Dermis lymphatic vessel endothelial cell (primary cell): ENCODE results near the gene ATF2. TPM values are rescaled to one million over a fixed set of nuclear protein-coding genes. Genes with fewer than 3 reads are reported as not detected.

Experiments
- total RNA-seq: library from RNA; depleted of rRNA; stranded (reverse); fragments of >200 nt; gene quantifications from 2 replicates; pipeline ENCODE4 v1.2.1, GENCODE V29; 2014

The ATF2 gene, protein sequence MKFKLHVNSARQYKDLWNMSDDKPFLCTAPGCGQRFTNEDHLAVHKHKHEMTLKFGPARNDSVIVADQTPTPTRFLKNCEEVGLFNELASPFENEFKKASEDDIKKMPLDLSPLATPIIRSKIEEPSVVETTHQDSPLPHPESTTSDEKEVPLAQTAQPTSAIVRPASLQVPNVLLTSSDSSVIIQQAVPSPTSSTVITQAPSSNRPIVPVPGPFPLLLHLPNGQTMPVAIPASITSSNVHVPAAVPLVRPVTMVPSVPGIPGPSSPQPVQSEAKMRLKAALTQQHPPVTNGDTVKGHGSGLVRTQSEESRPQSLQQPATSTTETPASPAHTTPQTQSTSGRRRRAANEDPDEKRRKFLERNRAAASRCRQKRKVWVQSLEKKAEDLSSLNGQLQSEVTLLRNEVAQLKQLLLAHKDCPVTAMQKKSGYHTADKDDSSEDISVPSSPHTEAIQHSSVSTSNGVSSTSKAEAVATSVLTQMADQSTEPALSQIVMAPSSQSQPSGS
- total RNA-seq = 40.9 and 48.5 TPM in 2 replicates

DNA sequence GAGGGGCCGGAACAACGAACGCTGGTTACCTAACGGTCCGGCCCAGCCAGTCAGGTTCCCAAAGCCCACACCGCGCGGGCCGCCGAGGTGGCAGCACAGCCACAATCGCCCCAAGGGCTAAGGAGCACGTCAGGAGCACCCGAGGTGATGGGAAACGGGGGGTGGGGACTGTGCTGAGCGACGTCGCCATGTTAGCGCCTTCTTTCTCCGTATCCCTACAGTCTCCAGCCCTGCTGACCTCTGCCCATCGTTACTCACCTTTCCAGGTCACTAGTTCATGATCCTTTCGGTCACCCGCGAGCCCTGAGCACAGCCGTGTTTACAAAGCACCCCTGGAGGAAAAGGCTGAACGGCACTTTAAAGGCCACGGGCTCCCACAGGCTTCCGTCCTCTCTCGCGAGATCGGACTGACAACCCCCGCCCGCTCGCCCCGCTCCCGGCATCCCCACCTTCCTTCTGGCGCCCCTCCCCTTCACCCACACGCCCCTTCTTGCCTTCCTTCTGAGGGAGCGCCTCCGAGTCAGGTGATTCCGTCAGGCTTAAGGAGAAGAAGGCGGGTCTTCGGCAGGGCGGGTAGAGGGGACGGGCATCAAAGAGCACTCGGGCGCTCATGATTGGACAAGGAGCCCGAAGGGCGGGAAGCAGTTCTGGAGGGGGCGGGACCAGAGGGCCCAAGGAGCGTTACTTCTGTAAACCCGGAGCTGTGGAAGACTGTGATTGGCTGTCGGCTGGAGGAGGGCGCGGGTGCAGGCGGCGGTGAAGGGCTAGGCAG is at the start of gene ATF2:
Gene ATF2 (minus strand): TSS at position 412 of the 772 bp plus-strand sequence. CDS start 31,760 bp downstream, outside the sequence.

DNA sequence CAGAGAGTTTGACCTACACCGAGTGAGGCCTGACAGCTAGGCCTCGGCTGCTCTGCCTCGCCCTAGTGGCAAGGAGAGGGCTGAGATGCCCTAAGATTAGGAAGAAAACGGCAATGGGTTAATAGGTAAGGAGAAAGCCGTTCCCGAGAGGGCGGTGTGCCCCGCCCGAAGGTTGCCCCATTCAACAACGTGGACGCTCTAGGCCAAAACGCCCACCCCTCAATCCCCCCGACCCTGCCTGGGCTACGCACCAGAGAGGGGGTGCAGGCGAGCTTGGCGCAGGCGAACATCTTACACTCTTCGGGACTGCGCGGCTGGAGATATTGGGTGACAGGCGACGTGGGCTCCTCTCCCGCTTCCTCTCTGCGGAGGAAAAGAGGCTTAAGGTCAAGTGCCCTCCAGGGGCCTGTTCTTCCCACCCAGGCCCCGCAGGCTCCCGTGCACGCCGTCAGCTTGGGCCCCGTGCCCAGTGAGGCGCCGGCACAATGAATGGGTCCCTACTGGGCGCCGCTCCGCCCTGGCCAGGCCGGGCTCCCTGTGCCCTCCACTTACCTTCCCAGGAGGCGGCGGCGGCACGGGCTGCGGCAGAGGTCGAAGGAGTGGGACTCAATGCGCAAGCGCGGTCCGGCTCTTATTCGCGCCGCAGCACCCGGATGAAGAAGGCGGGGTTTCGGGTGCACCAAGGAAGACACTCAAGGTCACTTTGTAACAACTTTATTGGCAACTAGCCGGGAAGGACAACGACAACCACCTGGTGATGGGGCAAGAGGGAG is 13.3 kb upstream of the ATF2 start, which contains the start of gene ATP5MC3:
Gene ATP5MC3 (minus strand): TSS at position 607 of the 773 bp plus-strand sequence. CDS start 317 bp downstream, at position 290.

Other genes starting within 250 kb of the ATF2 start
- 4.8 and 6.5 TPM in 2 replicates for gene CHN1, start 162.8 kb downstream of the ATF2 start, total RNA-seq
- gene ATP5MC3, start 13.5 kb upstream of the ATF2 start, total RNA-seq = 75.6 and 82.4 TPM in 2 replicates